ENCODE results near the gene SMCO4.

DNA sequence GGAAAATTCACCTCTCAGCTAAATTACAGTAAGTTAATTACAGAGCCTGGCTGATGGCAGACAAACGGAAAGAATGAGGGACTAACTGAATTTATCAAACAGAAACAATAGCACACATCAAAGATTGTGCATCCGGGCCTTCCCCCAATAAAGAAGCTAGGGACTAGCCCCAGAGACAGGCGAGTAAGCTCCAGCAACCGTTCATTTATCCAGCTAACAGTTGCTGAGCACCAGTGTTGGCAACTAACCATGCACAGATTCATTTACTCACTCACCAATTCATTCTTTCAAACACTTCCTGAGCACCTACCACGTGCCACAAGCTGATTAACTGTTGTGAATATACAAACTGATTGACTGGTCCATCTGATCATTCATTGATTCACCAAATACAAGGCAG lies 51.2 kb downstream of the SMCO4 start:
- TF ChIP-seq, protein P1, sequence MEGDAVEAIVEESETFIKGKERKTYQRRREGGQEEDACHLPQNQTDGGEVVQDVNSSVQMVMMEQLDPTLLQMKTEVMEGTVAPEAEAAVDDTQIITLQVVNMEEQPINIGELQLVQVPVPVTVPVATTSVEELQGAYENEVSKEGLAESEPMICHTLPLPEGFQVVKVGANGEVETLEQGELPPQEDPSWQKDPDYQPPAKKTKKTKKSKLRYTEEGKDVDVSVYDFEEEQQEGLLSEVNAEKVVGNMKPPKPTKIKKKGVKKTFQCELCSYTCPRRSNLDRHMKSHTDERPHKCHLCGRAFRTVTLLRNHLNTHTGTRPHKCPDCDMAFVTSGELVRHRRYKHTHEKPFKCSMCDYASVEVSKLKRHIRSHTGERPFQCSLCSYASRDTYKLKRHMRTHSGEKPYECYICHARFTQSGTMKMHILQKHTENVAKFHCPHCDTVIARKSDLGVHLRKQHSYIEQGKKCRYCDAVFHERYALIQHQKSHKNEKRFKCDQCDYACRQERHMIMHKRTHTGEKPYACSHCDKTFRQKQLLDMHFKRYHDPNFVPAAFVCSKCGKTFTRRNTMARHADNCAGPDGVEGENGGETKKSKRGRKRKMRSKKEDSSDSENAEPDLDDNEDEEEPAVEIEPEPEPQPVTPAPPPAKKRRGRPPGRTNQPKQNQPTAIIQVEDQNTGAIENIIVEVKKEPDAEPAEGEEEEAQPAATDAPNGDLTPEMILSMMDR (IDR thresholded peaks at IDR 0.05) = no peak
- no peak for TF ChIP-seq POLR2A (IDR thresholded peaks at IDR 0.05)
